ENCODE data around the gene CIROP. TPM values are rescaled to one million over a fixed set of nuclear protein-coding genes. Genes with fewer than 3 reads are reported as not detected.

The CIROP gene
- total and polyA plus RNA-seq, 9 of the 15 experiments (the other 6 are each of a cell fraction or from before 2014, with no cell fraction given), result not detected

GRCh38 chr14:23146351-23146910 is 41.6 kb upstream of the CIROP start (continued):
- TF ChIP-seq SRSF1 (IDR thresholded peaks at IDR 0.05; ENCODE audit: low read depth, low read length) (no peak), TRIM28 (IDR thresholded peaks at IDR 0.05) (peak; percentile 38; the same call in 1 of the 2 replicates), ARID3B (CRISPR knock-in tag; IDR thresholded peaks at IDR 0.05; ENCODE audit: borderline replicate concordance) (no peak), JUN (IDR thresholded peaks at IDR 0.05; ENCODE audit: borderline replicate concordance, low read depth, low read length) (peak; percentile 68; the same call in 1 of the 2 replicates), JUN (CRISPR knock-in tag; IDR thresholded peaks at IDR 0.05; ENCODE audit: borderline replicate concordance) (no peak), OTX1 (CRISPR knock-in tag; IDR thresholded peaks at IDR 0.05) (no peak), TSHZ1 (CRISPR knock-in tag; IDR thresholded peaks at IDR 0.05) (no peak), HMGN3 (IDR thresholded peaks at IDR 0.05; ENCODE audit: borderline replicate concordance, extremely low read depth, insufficient read length, low read depth, low read length) (peak; percentile 62), ZNF76 (CRISPR knock-in tag; IDR thresholded peaks at IDR 0.05; ENCODE audit: borderline replicate concordance) (no peak), DNMT1 (IDR thresholded peaks at IDR 0.05) (no peak), HDAC2 (IDR thresholded peaks at IDR 0.05) (peak; percentile 98), CBFA2T3 (IDR thresholded peaks at IDR 0.05) (peak; percentile 100), ZNF551 (CRISPR knock-in tag; IDR thresholded peaks at IDR 0.05) (no peak), ZNF77 (CRISPR knock-in tag; IDR thresholded peaks at IDR 0.05) (no peak), CREBBP (IDR thresholded peaks at IDR 0.05; ENCODE audit: low read depth, low read length) (no peak), RFX1 (IDR thresholded peaks at IDR 0.05) (no peak), HDAC1 (IDR thresholded peaks at IDR 0.05) (peak; percentile 92 to 98; a peak in 3 of 4 replicates), XRCC5 (IDR thresholded peaks at IDR 0.05; ENCODE audit: low read depth, low read length) (no peak), ARHGAP35 (IDR thresholded peaks at IDR 0.05; ENCODE audit: partially characterized antibody) (no peak), CHD4 (IDR thresholded peaks at IDR 0.05; ENCODE audit: insufficient read depth, insufficient replicate concordance, low read depth, low read length, poor library complexity, severe bottlenecking) (no peak), ZFP30 (CRISPR knock-in tag; IDR thresholded peaks at IDR 0.05; ENCODE audit: borderline replicate concordance) (no peak), TCFL5 (CRISPR knock-in tag; conservative IDR thresholded peaks at IDR 0.05) (peak; percentile 13; the same call in 1 of the 2 replicates), BRCA1 (IDR thresholded peaks at IDR 0.05) (no peak), BRCA1 (CRISPR knock-in tag; IDR thresholded peaks at IDR 0.05) (no peak), HCFC1 (IDR thresholded peaks at IDR 0.05; ENCODE audit: low read depth, low read length) (no peak), POLR2AphosphoS2 (IDR thresholded peaks at IDR 0.05; ENCODE audit: low read length) (no peak), HDAC6 (IDR thresholded peaks at IDR 0.05; ENCODE audit: low read depth, low read length) (no peak), BACH1 (tag; IDR thresholded peaks at IDR 0.05) (0 out of 2 replicates have a peak, but pooled peaks have one; percentile 3)

Data from K562 (cell line).